Lower lobe of right lung (tissue), 2 donors: Measurements from ENCODE around the gene SUMF2. TPM values are rescaled to one million over a fixed set of nuclear protein-coding genes. Genes with fewer than 3 reads are reported as not detected.
"Not testable (repeated sequence)": the region's sequence is repeated elsewhere in the genome, so short reads cannot be mapped to it uniquely, and the experiment has no call there.

Experiments used
- ATAC-seq, 2 donors: fragments of 200-7000 bp; cut with Tn5 transposase; one replicate each; pipeline ENCODE4 v1.9.1; 2020 to 2022; ENCODE audit warnings: mild to moderate bottlenecking in 2 of 2, moderate library complexity in 2 of 2
- DNase-seq: peaks from one replicate; pipeline ENCODE4 v3.0.0-alpha.2; 2020
- H3K27ac ChIP-seq: fragments of 200-600 bp; one replicate; pipeline ENCODE4 v1.8.0; 2022
- H3K27me3 ChIP-seq: fragments of 200-600 bp; one replicate; pipeline ENCODE4 v1.8.0; 2022; ENCODE audit warnings: low read depth
- H3K36me3 ChIP-seq: fragments of 200-600 bp; one replicate; pipeline ENCODE4 v1.8.0; 2022; ENCODE audit warnings: mild to moderate bottlenecking
- H3K4me1 ChIP-seq: fragments of 200-600 bp; one replicate; pipeline ENCODE4 v1.8.0; 2022
- H3K4me3 ChIP-seq: fragments of 200-600 bp; one replicate; pipeline ENCODE4 v1.8.0; 2022; ENCODE audit warnings: mild to moderate bottlenecking
- H3K9me3 ChIP-seq: fragments of 200-600 bp; one replicate; pipeline ENCODE4 v1.8.0; 2022
- CTCF ChIP-seq: fragments of 200-600 bp; IDR thresholded peaks from one replicate; pipeline ENCODE4 v1.8.0; 2022; ENCODE audit warnings: antibody characterized with exemption, mild to moderate bottlenecking
- intact Hi-C: fragments of 100-400 bp; cut with DNase I; formaldehyde crosslinking; loops from one replicate; pipeline ENCODE4 v1.11.0; 2022
- total RNA-seq: library from RNA; stranded (reverse); fragmentation: NEBNext Ultra II Directional; extraction: Animal tissue kit (Norgen Biotek cat#: 25700); gene quantifications from one replicate; pipeline ENCODE4 v1.2.1, GENCODE V29; 2021
- donor health status: DM: no; HTN: yes; CAD: no; lungs with severe emphysema.

SUMF2 gene
- total RNA-seq, 1 donor from 2014 or later = 148 TPM

- intact Hi-C loops = no loop called here
- TF ChIP-seq CTCF = no peak
- H3K27me3 ChIP-seq = no peaks in the 10 kb centered on the region
- DNase-seq (no peak), ATAC-seq (no peak)
- H3K36me3 ChIP-seq = peaks cover 36% of the 10 kb centered on the region
- H3K4me1 ChIP-seq = peaks cover 18% of the 10 kb centered on the region
- H3K4me3 ChIP-seq = no peak overlapping the region
- no peaks in the 10 kb centered on the region for H3K9me3 ChIP-seq
- H3K27ac ChIP-seq = no peak overlapping the region
Measured at GRCh38 chr7:56083150-56083785, 19.2 kb downstream of the SUMF2 start.

DNA sequence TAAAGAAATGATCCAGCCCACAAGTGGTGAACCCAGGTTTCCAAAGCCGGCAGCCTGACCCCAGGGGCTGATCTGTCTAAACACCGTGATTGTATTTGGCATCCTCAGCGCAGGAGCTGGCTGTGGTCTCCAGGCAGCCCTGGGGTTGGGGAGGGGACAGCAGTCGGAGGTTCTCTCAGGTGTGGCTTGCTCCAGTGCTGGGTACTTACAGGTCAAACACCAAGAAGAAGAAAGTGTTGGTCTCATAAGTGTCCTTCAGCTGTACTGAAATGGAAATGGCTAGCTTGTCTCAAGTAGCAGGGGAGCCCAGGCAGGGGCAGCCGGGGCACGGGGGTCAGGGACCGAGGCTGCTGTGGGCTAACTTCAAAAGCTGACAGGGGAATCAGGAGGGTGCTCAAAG, 22.7 kb downstream of the SUMF2 start:
- no peaks in the 10 kb centered on the region for H3K27me3 ChIP-seq
- ATAC-seq = no peak
- H3K4me1 ChIP-seq = peaks cover under 1% of the 10 kb centered on the region
- no peak for DNase-seq
- H3K36me3 ChIP-seq = peaks cover 23% of the 10 kb centered on the region
- no peak overlapping the region for H3K4me3 ChIP-seq
- intact Hi-C loops = no loop called here
- no peak overlapping the region for H3K27ac ChIP-seq
- H3K9me3 ChIP-seq = no peaks in the 10 kb centered on the region
- TF ChIP-seq CTCF = no peak

- Histone ChIP-seq H3K4me1 (peaks cover 7% of the 10 kb centered on the region), H3K27ac (no peak overlapping the region), H3K27me3 (no peaks in the 10 kb centered on the region), H3K4me3 (no peak overlapping the region), H3K9me3 (no peaks in the 10 kb centered on the region), H3K36me3 (peaks cover 23% of the 10 kb centered on the region)
- DNase-seq (no peak), ATAC-seq (no peak)
- intact Hi-C loops = no loop called here
- no peak for TF ChIP-seq CTCF
Measured at GRCh38 chr7:56087445-56087844, 23.4 kb downstream of the SUMF2 start.

DNA sequence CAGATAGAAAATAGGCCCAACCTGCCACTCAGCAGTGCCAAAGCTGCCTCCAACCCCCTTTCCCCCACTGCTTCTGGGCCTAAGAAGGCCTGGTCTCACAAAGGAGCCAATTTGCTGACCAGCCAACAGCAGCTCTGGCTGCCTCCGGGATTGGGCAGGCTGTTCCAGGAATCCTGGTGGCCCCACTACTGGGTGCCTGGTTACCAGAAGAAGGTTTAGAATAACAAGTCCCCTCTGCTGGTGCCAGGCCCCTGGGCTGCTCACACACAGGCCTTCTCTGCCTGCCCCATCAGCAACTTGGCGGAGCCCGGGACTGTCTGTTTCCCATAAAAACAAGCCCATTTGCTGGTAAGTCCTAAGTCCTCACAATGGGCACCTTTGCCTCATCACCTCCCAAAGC, 27.5 kb downstream of the SUMF2 start:
- peaks cover 8% of the 10 kb centered on the region for H3K36me3 ChIP-seq
- ATAC-seq = no peak

GRCh38 chr7:56092388-56092787, 28.3 kb downstream of the SUMF2 start:
- peak overlapping the region; percentile 10 for H3K4me3 ChIP-seq
- H3K36me3 ChIP-seq, ATAC-seq, H3K27me3 ChIP-seq, H3K9me3 ChIP-seq, intact Hi-C loops, DNase-seq: not testable (repeated sequence)
- peak overlapping the region; percentile 9 for H3K27ac ChIP-seq
- H3K4me1 ChIP-seq = peaks cover 17% of the 10 kb centered on the region

More for the DNA sequence above, 27.5 kb downstream of the SUMF2 start:
- DNase-seq = no peak
- Histone ChIP-seq H3K9me3 (no peaks in the 10 kb centered on the region), H3K27ac (no peak overlapping the region), H3K4me3 (no peak overlapping the region), H3K4me1 (peaks cover 17% of the 10 kb centered on the region), H3K27me3 (no peaks in the 10 kb centered on the region)
- no peak for TF ChIP-seq CTCF
- intact Hi-C loops = no loop called here

DNA sequence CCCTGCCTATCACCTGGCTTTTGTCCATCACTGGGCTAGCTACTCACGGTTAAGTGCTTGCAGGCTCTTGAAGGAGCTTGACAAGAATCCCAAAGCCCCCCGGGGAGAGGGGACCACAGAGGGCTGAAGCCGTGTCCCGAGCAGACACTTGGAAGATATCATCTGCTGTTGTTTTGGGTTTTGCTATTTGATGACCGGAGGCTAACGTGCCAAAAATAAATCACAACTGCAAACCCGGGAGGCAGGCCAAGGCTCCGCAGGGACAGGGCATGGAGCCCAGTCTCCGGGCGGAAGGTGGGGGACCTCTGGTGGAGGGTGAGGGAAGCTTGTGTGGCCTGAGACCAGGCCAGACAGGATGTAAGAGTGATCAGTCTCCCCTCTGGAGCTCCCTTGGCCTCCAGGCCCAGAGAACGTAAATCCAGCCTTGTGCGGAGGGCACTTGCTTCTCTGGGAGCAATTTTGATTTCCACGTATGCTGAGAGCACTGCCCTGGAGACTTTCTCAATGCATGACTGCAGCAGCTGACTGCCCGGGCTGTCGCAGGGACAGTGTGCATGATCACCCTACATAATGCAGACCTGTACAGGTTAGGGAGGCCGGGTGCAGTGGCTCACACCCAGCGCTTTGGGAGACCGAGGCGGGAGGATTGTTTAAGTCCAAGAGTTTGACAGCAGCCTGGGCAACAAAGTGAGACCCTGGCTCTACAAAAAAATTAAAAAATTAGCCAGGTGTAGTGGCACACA, 28.9 kb downstream of the SUMF2 start, which contains the start of gene PHKG1:
TSS of gene PHKG1 (minus strand) at position 164 of the 743 bp plus-strand sequence. CDS start 4,011 bp downstream, outside the sequence.
- peak; percentile 65 for DNase-seq
- Histone ChIP-seq H3K27me3 (no peaks in the 10 kb centered on the region), H3K36me3 (peaks cover 7% of the 10 kb centered on the region), H3K4me3 (peak within 1 kb of the TSS; percentile 10), H3K9me3 (no peaks in the 10 kb centered on the region), H3K4me1 (peaks cover 17% of the 10 kb centered on the region), H3K27ac (peak within 1 kb of the TSS; percentile 9)
- ATAC-seq = peak; percentile 92 to 93
- intact Hi-C loops = no loop called here
- peak; percentile 69 for TF ChIP-seq CTCF
